Sigmoid colon (tissue), 7 donors: ENCODE measurements around the gene ETV6. TPM values are rescaled to one million over a fixed set of nuclear protein-coding genes. Genes with fewer than 3 reads are reported as not detected.

ENCODE experiments used
- DNase-seq: peaks from one replicate; pipeline ENCODE4 v3.0.0-alpha.2; 2019
- H3K27ac ChIP-seq, 4 donors: fragments of 200-600 bp; sonication (generic); one replicate each; pipeline ENCODE4 v1.5.1; 2016 to 2019; ENCODE audit warnings: mild to moderate bottlenecking in 1 of 4
- H3K27me3 ChIP-seq, 3 donors: fragments of 200-600 bp; sonication (generic); one replicate each; pipeline ENCODE4 v1.5.1; 2019; ENCODE audit warnings: mild to moderate bottlenecking in 1 of 3
- H3K36me3 ChIP-seq, 4 donors: fragments of 200-600 bp; sonication (generic); one replicate each; pipeline ENCODE4 v1.5.1; 2016 to 2019
- H3K4me1 ChIP-seq, 4 donors: fragments of 200-600 bp; sonication (generic); one replicate each; pipeline ENCODE4 v1.5.1; 2017 to 2019
- H3K4me3 ChIP-seq, 4 donors: fragments of 200-600 bp; sonication (generic); one replicate each; pipeline ENCODE4 v1.5.1; 2017 to 2019; ENCODE audit warnings: mild to moderate bottlenecking in 2 of 4, moderate library complexity in 1 of 4
- H3K9me3 ChIP-seq, 4 donors: fragments of 200-600 bp in 3 of 4; sonication (generic) in 3 of 4; one replicate each; pipeline versions ENCODE4 v1.5.1 to v1.6.1; 2013 to 2019
- CTCF ChIP-seq, 4 experiments: fragments of 450-650 bp in 3 of 4; fragments of 200-600 bp in 1 of 4; IDR thresholded peaks; one replicate each; pipeline ENCODE4 v1.5.1; 2016 to 2019; ENCODE audit warnings: antibody characterized with exemption in 4 of 4, mild to moderate bottlenecking in 3 of 4, moderate library complexity in 2 of 4
- EP300 ChIP-seq, 4 donors: sonication (generic); formaldehyde crosslinking; IDR thresholded peaks; one replicate each; pipeline ENCODE4 v1.6.1; 2017; ENCODE audit warnings: antibody characterized with exemption in 4 of 4
- POLR2A ChIP-seq, 2 donors: fragments of 450-650 bp; IDR thresholded peaks; one replicate each; pipeline ENCODE4 v1.6.1; 2016; ENCODE audit warnings: antibody characterized with exemption in 2 of 2, mild to moderate bottlenecking in 2 of 2, moderate library complexity in 2 of 2
- POLR2AphosphoS5 ChIP-seq, 4 donors: sonication (generic); formaldehyde crosslinking; IDR thresholded peaks; one replicate each; pipeline ENCODE4 v1.6.1; 2017; ENCODE audit warnings: antibody characterized with exemption in 4 of 4
- WGBS, 2 donors: extraction: QIAGEN DNeasy Blood & Tissue Kit; methylation state at CpG; one replicate each; pipeline ENCODE4 v1.1.7; 2013; 5-methylcytosine and 5-hydroxymethylcytosine counted together
- intact Hi-C: fragments of 100-400 bp; cut with DNase I; formaldehyde crosslinking; loops from one replicate; pipeline ENCODE4 v1.15.1; 2023
- polyA plus RNA-seq, 3 donors: library from polyadenylated mRNA; stranded (reverse); fragments of 200-250 nt; gene quantifications; one replicate each; pipeline ENCODE4 v1.2.3, GENCODE V29; 2013
- total RNA-seq, 4 donors: library from RNA; depleted of rRNA; stranded (reverse); fragments of >200 nt; gene quantifications; one replicate each; pipeline ENCODE4 v1.1.0, GENCODE V29; 2016
- donor health status: healthy with polysubstance abuse.
- donor health status: Bipolar disorder and iron deficiency.
- donor health status: healthy.

ETV6 gene
- total and polyA plus RNA-seq, 7 donors = 8.4 to 35.2 (median 16.3) TPM

GRCh38 chr12:11812241-11812585 is 162.7 kb downstream of the ETV6 start:
- Histone ChIP-seq H3K4me3 (peak overlapping the region in 3 of 4 donors; percentile 23 to 34 (median 26)), H3K36me3 (no peaks in the 10 kb centered on the region), H3K9me3 (no peaks in the 10 kb centered on the region), H3K27me3 (no peaks in the 10 kb centered on the region), H3K27ac (peak overlapping the region; percentile 76 to 84 (median 81)), H3K4me1 (peaks cover 0 to 71% (median 60%) of the 10 kb centered on the region in 4 donors)
- WGBS, 2 donors = 53 to 63% methylated on average over 2 of the region's 2 CpGs
- DNase-seq = no peak
- intact Hi-C loops = no loop called here
- TF ChIP-seq EP300 (IDR thresholded peaks at IDR 0.05) (no peak), POLR2AphosphoS5 (IDR thresholded peaks at IDR 0.05) (no peak), POLR2A (IDR thresholded peaks at IDR 0.05) (no peak), CTCF (IDR thresholded peaks at IDR 0.05) (no peak)

- Histone ChIP-seq H3K4me3 (peak overlapping the region in 3 of 4 donors; percentile 23 to 34 (median 26)), H3K27ac (peak overlapping the region; percentile 76 to 84 (median 81)), H3K9me3 (no peaks in the 10 kb centered on the region), H3K27me3 (no peaks in the 10 kb centered on the region), H3K36me3 (no peaks in the 10 kb centered on the region), H3K4me1 (peaks cover 0 to 72% (median 61%) of the 10 kb centered on the region in 4 donors)
- 6 to 12% methylated on average over 18 of the region's 18 CpGs for WGBS, 2 donors
- TF ChIP-seq CTCF (IDR thresholded peaks at IDR 0.05) (peak in 3 of 4 experiments; percentile 3 to 23 (median 18)), POLR2AphosphoS5 (IDR thresholded peaks at IDR 0.05) (no peak), EP300 (IDR thresholded peaks at IDR 0.05) (no peak), POLR2A (IDR thresholded peaks at IDR 0.05) (no peak)
- no peak for DNase-seq
- intact Hi-C loops = no loop called here
These were observed 163.3 kb downstream of the ETV6 start for GRCh38 chr12:11812586-11813437.

- H3K27me3 ChIP-seq = no peaks in the 10 kb centered on the region
- peaks cover 0 to 72% (median 64%) of the 10 kb centered on the region in 4 donors for H3K4me1 ChIP-seq
- H3K4me3 ChIP-seq = peak overlapping the region in 3 of 4 donors; percentile 23 to 34 (median 26)
- intact Hi-C loops = no loop called here
- H3K9me3 ChIP-seq = no peaks in the 10 kb centered on the region
- H3K36me3 ChIP-seq = no peaks in the 10 kb centered on the region
- H3K27ac ChIP-seq = peak overlapping the region; percentile 76 to 84 (median 81)
- no peak for TF ChIP-seq POLR2AphosphoS5 (IDR thresholded peaks at IDR 0.05)
- peak in 1 of 4 experiments; percentile 2 for TF ChIP-seq CTCF (IDR thresholded peaks at IDR 0.05)
- no peak for DNase-seq
- 11 to 15% methylated on average over 3 of the region's 3 CpGs for WGBS, 2 donors
These were observed 164.0 kb downstream of the ETV6 start for GRCh38 chr12:11813438-11813813.

- H3K36me3 ChIP-seq = no peaks in the 10 kb centered on the region
- H3K4me1 ChIP-seq = peaks cover 0 to 73% (median 66%) of the 10 kb centered on the region in 4 donors
- no peaks in the 10 kb centered on the region for H3K27me3 ChIP-seq
- H3K9me3 ChIP-seq = no peaks in the 10 kb centered on the region
- no peak overlapping the region for H3K4me3 ChIP-seq
- H3K27ac ChIP-seq = peak overlapping the region; percentile 27 to 84 (median 81)
- TF ChIP-seq POLR2AphosphoS5 (IDR thresholded peaks at IDR 0.05) (no peak), POLR2A (IDR thresholded peaks at IDR 0.05) (no peak), CTCF (IDR thresholded peaks at IDR 0.05) (no peak), EP300 (IDR thresholded peaks at IDR 0.05) (no peak)
- DNase-seq = no peak
- WGBS, 2 donors = 28 to 33% methylated on average over 3 of the region's 3 CpGs
- intact Hi-C loops = no loop called here
These were observed 164.9 kb downstream of the ETV6 start for GRCh38 chr12:11814374-11814773.
